Measurements from ENCODE around the gene VARS1.

DNA sequence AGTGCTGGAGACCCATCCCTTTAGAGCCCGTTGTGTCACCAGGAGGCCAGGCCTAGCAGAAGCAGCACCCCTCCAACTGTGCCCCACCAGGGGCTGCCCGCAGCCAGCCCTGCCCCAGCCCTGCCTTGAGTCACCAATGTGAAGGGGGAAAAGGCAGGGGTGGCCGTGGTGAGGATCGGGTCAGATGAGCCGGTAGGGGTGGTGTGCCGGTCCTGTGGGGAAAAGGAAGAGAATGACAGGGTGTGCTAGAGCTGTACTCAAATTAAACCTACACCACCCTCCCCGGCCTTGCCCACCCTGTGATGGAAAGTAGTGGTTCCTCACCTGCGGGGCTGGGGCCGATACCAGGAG lies 30.0 kb downstream of the VARS1 start:
- no peak for TF ChIP-seq GATA3 (IDR thresholded peaks at IDR 0.05; ENCODE audit: low read depth, low read length)
- TF ChIP-seq GATA2 (IDR thresholded peaks at IDR 0.05; ENCODE audit: low read depth, low read length), result no peak
